ENCODE measurements around the gene ZW10. TPM values are rescaled to one million over a fixed set of nuclear protein-coding genes. Genes with fewer than 3 reads are reported as not detected.
A peak's percentile ranks its signal among the peaks of the same experiment; 100 is the strongest.

Gene ZW10
- total RNA-seq, 4 donors from 2014 or later = 11.3 to 14.5 (median 12.8) TPM

- no peak for DNase-seq
- Histone ChIP-seq H3K4me1 (no peaks in the 10 kb centered on the region), H3K36me3 (no peaks in the 10 kb centered on the region), H3K27ac (no peak within 1 kb of the TSS), H3K27me3 (no peaks in the 10 kb centered on the region), H3K4me3 (replicated peaks in 1 of 3) (no peak within 1 kb of the TSS), H3K9me3 (no peaks in the 10 kb centered on the region)
- intact Hi-C loops (cut with DNase I) = no loop called here
- 68 to 83% methylated on average over 4 of the region's 4 CpGs for WGBS, 2 donors
- TF ChIP-seq POLR2A (IDR thresholded peaks at IDR 0.05) (no peak), CTCF (IDR thresholded peaks at IDR 0.05) (no peak)
Measured at GRCh38 chr11:113779496-113779895, 6.0 kb upstream of the ZW10 start, which contains the start of gene CLDN25. Gene CLDN25, plus strand, starts transcription at chr11:113779796. Its CDS starts 0 bp downstream, at chr11:113779796.

DNA sequence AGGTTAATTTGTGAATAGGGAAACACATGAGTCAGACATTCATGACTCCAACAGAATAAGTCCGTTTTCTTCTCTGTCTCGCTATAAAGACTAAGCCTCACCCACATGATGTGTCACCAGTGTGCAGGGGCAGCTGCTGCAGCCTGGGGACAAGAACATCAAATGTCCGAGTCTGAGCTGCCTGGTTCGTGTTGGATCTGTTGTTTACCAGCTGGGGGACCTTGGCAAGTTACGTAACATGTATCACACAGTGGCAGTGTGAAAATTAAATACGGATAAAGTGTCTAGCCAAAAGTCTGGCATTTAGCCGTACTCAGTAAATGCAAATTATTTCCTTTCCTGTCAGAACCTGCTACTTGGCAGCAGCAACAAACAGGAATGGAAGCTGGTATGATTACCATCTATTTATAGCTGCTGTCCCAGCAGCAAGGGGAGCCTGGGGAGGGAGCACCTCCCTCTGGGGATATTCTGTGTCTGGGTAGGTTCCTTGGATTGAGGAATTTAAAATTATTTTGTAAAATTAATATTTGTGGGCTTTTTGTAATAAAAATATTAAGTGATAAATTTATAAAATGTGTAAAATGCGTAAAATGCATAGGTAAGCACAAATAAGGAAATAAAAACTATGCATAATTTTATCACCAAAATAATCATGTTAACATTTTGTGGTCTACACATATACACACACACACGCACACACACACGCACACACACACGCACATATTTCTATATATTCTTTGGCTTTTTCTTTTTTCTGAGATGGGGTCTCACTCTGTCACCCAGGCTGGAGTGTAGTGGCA, 4.8 kb upstream of the ZW10 start:
- H3K36me3 ChIP-seq = no peaks in the 10 kb centered on the region
- WGBS, 2 donors = 60 to 65% methylated on average over 11 of the region's 11 CpGs
- no peaks in the 10 kb centered on the region for H3K4me1 ChIP-seq
- no peak for DNase-seq
- no peak for TF ChIP-seq POLR2A (IDR thresholded peaks at IDR 0.05)
- no peak for TF ChIP-seq CTCF (IDR thresholded peaks at IDR 0.05)
- no peaks in the 10 kb centered on the region for H3K27me3 ChIP-seq
- intact Hi-C loops (cut with DNase I) = no loop called here
- H3K4me3 ChIP-seq (replicated peaks in 1 of 3) = no peak overlapping the region
- no peaks in the 10 kb centered on the region for H3K9me3 ChIP-seq
- no peak overlapping the region for H3K27ac ChIP-seq

DNA sequence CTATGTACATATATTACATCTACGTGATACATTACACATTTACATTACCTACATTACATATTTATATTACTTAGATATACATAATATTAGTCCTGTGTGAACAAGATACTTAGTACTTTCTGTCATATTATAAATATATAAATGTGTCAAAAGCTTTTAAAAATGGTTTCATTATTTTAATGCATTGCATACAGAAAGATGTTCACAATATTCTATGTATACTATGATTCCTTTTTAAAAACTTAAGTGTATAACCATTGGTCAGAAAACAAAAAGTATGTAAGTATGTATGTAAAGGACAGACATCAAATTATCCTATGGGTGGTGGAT, 647 bp upstream of the ZW10 start:
- Histone ChIP-seq H3K27me3 (no peaks in the 10 kb centered on the region), H3K4me3 (replicated peaks in 1 of 3) (peak overlapping the region in 1 of 3 donors; percentile 79), H3K36me3 (no peaks in the 10 kb centered on the region), H3K4me1 (peaks cover 0 to 9% of the 10 kb centered on the region in 2 donors), H3K9me3 (no peaks in the 10 kb centered on the region), H3K27ac (peak overlapping the region; percentile 62 to 78 (median 63))
- DNase-seq = no peak
- intact Hi-C loops (cut with DNase I) = no loop called here
- 0% methylated on average over 1 of the region's 1 CpG for WGBS, 2 donors
- TF ChIP-seq POLR2A (IDR thresholded peaks at IDR 0.05) = no peak
- TF ChIP-seq CTCF (IDR thresholded peaks at IDR 0.05) = peak in 1 of 6 experiments; percentile 3

DNA sequence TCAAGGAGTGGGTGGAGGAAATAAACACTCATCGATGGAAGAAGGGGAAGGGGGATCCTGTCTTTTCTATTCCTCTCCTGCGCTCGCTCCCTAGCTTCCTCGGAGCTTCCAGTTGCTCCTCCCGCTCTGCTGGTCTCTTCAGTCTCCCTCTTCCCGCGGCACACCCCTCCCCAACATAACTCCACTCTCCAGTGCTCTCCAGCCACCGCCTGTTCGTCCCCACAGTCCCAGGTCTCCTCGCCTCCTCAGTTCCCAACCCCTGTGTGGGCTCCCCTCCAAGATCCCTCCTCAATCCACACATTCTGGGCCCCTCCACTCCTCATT, 438 bp downstream of the ZW10 start:
- H3K9me3 ChIP-seq = no peaks in the 10 kb centered on the region
- no peak for TF ChIP-seq POLR2A (IDR thresholded peaks at IDR 0.05)
- no peak for TF ChIP-seq CTCF (IDR thresholded peaks at IDR 0.05)
- WGBS, 2 donors = 1 to 3% methylated on average over 10 of the region's 10 CpGs
- no peaks in the 10 kb centered on the region for H3K27me3 ChIP-seq
- no peaks in the 10 kb centered on the region for H3K36me3 ChIP-seq
- peak overlapping the region; percentile 52 to 63 (median 62) for H3K27ac ChIP-seq
- peak overlapping the region; percentile 62 to 90 (median 68) for H3K4me3 ChIP-seq (replicated peaks in 1 of 3)
- peaks cover 0 to 9% of the 10 kb centered on the region in 2 donors for H3K4me1 ChIP-seq
- DNase-seq = peak in 1 of 2 donors; percentile 18
- intact Hi-C loops (cut with DNase I) = no loop called here

- Histone ChIP-seq H3K27ac (no peak overlapping the region), H3K36me3 (peaks cover 0 to 4% of the 10 kb centered on the region in 2 donors), H3K9me3 (no peaks in the 10 kb centered on the region), H3K4me3 (replicated peaks in 1 of 3) (no peak overlapping the region), H3K27me3 (no peaks in the 10 kb centered on the region), H3K4me1 (peaks cover 0 to 9% of the 10 kb centered on the region in 2 donors)
- TF ChIP-seq POLR2A (IDR thresholded peaks at IDR 0.05) (no peak), CTCF (IDR thresholded peaks at IDR 0.05) (no peak)
- WGBS, 2 donors = 77 to 94% methylated on average over 3 of the region's 3 CpGs
- intact Hi-C loops (cut with DNase I) = no loop called here
- no peak for DNase-seq
Measured at GRCh38 chr11:113771964-113772363, 1.5 kb downstream of the ZW10 start.
